Kidney (tissue), 14 donors: ENCODE data around the gene ANGEL2. TPM values are rescaled to one million over a fixed set of nuclear protein-coding genes. Genes with fewer than 3 reads are reported as not detected.
A peak's percentile ranks its signal among the peaks of the same experiment; 100 is the strongest.

Experiments
- DNase-seq, 5 donors: peaks; one replicate each; pipeline ENCODE4 v3.0.0-alpha.2; 2013 to 2020
- FAIRE-seq: peaks from 2 replicates; lab custom pipeline; 2012; peaks lifted over from hg19 to GRCh38; lab: Jason Lieb, UNC
- H3K27ac ChIP-seq, 2 donors: one replicate each; pipeline ENCODE4 v1.7.0; 2013; ENCODE audit warnings: low read depth in 2 of 2, low read length in 2 of 2, inconsistent platforms in 1 of 2
- H3K27me3 ChIP-seq: one replicate; pipeline ENCODE4 v1.7.1; 2013; ENCODE audit warnings: low read length, inconsistent platforms; ENCODE audit not compliant: control insufficient read depth, insufficient read depth
- H3K36me3 ChIP-seq, 3 donors: one replicate each; pipeline versions ENCODE4 v1.7.0 to v1.7.1; 2013; ENCODE audit warnings: low read length in 3 of 3, control low read depth in 1 of 3, inconsistent platforms in 1 of 3; ENCODE audit not compliant: insufficient read depth in 3 of 3, control insufficient read depth in 2 of 3
- H3K4me1 ChIP-seq, 3 donors: one replicate each; pipeline versions ENCODE4 v1.7.0 to v1.7.1; 2013; ENCODE audit warnings: low read length in 3 of 3, inconsistent platforms in 1 of 3, low read depth in 1 of 3; ENCODE audit not compliant: control insufficient read depth in 2 of 3, insufficient read depth in 2 of 3
- H3K4me3 ChIP-seq, 3 donors: one replicate each; pipeline versions ENCODE4 v1.7.0 to v1.8.1; 2013; ENCODE audit warnings: low read length in 3 of 3, control low read depth in 1 of 3, inconsistent platforms in 1 of 3
- H3K9ac ChIP-seq, 3 donors: one replicate each; pipeline versions ENCODE4 v1.7.0 to v1.7.1; 2013; ENCODE audit warnings: low read length in 3 of 3, control low read depth in 1 of 3, inconsistent platforms in 1 of 3
- H3K9me3 ChIP-seq, 3 donors: one replicate each; pipeline versions ENCODE4 v1.7.0 to v1.7.1; 2013; ENCODE audit warnings: low read length in 3 of 3, control low read depth in 1 of 3, inconsistent platforms in 1 of 3; ENCODE audit not compliant: control insufficient read depth in 2 of 3, insufficient read depth in 1 of 3
- CTCF ChIP-seq: IDR thresholded peaks from 3 replicates; pipeline ENCODE4 v1.5.1; 2012; ENCODE audit warnings: mild to moderate bottlenecking, moderate library complexity, borderline replicate concordance; ENCODE audit not compliant: insufficient read depth; ENCODE audit errors: extremely low read depth
- intact Hi-C: fragments of 100-400 bp; cut with DNase I; formaldehyde crosslinking; loops from one replicate; pipeline ENCODE4 v1.11.1; 2022
- polyA plus RNA-seq: library from polyadenylated mRNA; stranded (reverse); fragments of 350-450 nt; fragmentation: Illumina TruSeq; extraction: RNeasy Lipid Tissue Mini Kit (QIAGEN cat#74804); gene quantifications from one replicate; pipeline ENCODE4 v1.2.3, GENCODE V29; 2014; ENCODE audit warnings: low read depth, low replicate concordance; ENCODE audit not compliant: insufficient read depth
- total RNA-seq: library from RNA; stranded (reverse); fragmentation: NEBNext Ultra II Directional; extraction: Animal tissue kit (Norgen Biotek cat#: 25700); gene quantifications from one replicate; pipeline ENCODE4 v1.2.1, GENCODE V29; 2021
- donor health status: control.
- donor health status: control.
- donor health status: control.
- donor health status: control.
- donor health status: control.
- donor health status: DM: yes; HTN: yes; CAD: no.
- donor health status: Normal renal cell carcinoma (clear cell type).

ANGEL2 gene
- total and polyA plus RNA-seq, 2 donors from 2014 or later = 11.0 to 38.6 TPM

DNA sequence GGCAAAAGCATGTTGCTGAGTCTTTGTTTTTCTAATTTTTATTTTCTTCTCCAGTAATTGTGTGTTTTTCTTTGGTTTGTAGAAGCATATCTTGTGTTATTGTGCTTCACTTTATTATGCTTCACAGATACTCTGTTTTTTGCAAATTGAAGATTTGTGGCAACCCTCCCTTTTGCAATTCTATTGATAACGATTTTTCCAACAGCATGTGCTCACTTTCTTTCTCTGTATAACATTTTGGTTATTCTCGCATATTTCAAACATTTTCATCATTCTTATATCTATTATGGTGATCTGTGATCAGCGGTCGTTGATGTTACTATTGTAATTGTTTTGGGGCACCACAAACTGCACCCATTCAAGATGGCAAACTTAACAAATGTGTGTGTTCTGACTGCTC, 3.8 kb upstream of the ANGEL2 start:
- H3K27ac ChIP-seq = no peak overlapping the region

GRCh38 chr1:213017447-213018273, 2.0 kb upstream of the ANGEL2 start:
- FAIRE-seq (no peak), DNase-seq (no peak)
- no peaks in the 10 kb centered on the region for H3K27me3 ChIP-seq
- intact Hi-C loops = no loop called here
- no peak overlapping the region for H3K27ac ChIP-seq
- H3K9ac ChIP-seq = no peak overlapping the region
- peaks cover 0 to 3% (median 0%) of the 10 kb centered on the region in 3 donors for H3K4me1 ChIP-seq
- H3K36me3 ChIP-seq = no peaks in the 10 kb centered on the region
- H3K9me3 ChIP-seq = no peaks in the 10 kb centered on the region
- H3K4me3 ChIP-seq = no peak overlapping the region
- TF ChIP-seq CTCF = no peak

More for the DNA sequence above, 3.8 kb upstream of the ANGEL2 start:
- Histone ChIP-seq H3K27me3 (no peaks in the 10 kb centered on the region), H3K9ac (no peak overlapping the region), H3K36me3 (no peaks in the 10 kb centered on the region), H3K9me3 (no peaks in the 10 kb centered on the region), H3K4me1 (peaks cover 0 to 2% (median 0%) of the 10 kb centered on the region in 3 donors), H3K4me3 (no peak overlapping the region)
- DNase-seq (no peak), FAIRE-seq (no peak)
- TF ChIP-seq CTCF = no peak
- intact Hi-C loops = no loop called here

DNA sequence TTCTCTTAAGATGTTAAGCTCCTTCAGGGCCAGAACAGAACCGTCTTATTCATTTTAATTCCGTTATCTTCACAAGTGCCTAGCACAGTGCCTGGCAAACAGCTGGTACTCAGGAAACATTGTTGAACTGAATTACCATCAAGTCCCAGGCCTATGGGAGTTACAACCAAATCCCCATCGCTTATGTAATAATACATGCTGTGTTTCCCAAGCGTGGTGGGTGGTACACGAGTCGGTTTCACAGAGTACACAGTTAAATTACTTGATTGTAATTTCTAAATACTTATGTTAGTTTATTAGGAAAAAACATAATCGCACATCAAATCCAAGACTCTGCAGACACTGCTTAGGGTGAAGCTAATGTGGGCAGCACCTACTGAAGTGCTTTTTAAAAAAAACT, 1.0 kb downstream of the ANGEL2 start:
- peak overlapping the region; percentile 63 to 92 (median 81) for H3K9ac ChIP-seq
- peak overlapping the region in 1 of 2 donors; percentile 91 for H3K27ac ChIP-seq
- intact Hi-C loops = no loop called here
- DNase-seq = peak in 3 of 5 donors; percentile 9 to 45 (median 36)
- no peak for TF ChIP-seq CTCF
- H3K36me3 ChIP-seq = peaks cover 0 to 4% (median 0%) of the 10 kb centered on the region in 3 donors
- no peaks in the 10 kb centered on the region for H3K9me3 ChIP-seq
- H3K4me3 ChIP-seq = peak overlapping the region; percentile 77 to 94 (median 88)
- no peaks in the 10 kb centered on the region for H3K27me3 ChIP-seq
- H3K4me1 ChIP-seq = peaks cover 0 to 3% (median 0%) of the 10 kb centered on the region in 3 donors
- no peak for FAIRE-seq
